ENCODE data around the gene TAS2R38. TPM values are rescaled to one million over a fixed set of nuclear protein-coding genes. Genes with fewer than 3 reads are reported as not detected.
A peak's percentile ranks its signal among the peaks of the same experiment; 100 is the strongest.

TAS2R38 gene
- total and polyA plus RNA-seq, 2 experiments from 2014 or later, result 0.24 TPM; not detected in 1

DNA sequence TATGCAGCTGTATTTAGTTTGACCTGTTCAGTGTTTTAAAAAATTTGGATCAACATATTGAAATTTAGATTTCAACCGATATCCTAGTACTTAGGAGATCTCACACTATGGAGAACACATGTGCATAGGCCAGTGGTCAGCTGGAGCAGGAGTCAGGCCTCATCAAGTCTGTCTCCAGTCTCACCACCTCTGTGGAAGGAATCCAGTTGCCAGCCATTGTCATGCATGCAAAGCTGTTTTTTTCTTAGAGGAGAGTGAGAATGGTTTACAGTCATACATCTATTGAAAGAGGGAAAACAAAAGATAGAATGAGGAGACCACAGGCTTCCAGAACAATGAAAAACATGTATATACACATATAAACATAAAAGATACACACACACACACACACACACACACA is 19.2 kb downstream of the TAS2R38 start:
- H3K27ac Mint-ChIP-seq, result peak overlapping the region; percentile 24
- H3F3A ChIP-seq (replicated peaks; ENCODE audit: low read depth), result no peaks in the 10 kb centered on the region
- no peak overlapping the region for H3K4me3 Mint-ChIP-seq
- peak; percentile 89 for ATAC-seq
- no peaks in the 10 kb centered on the region for H3K36me3 ChIP-seq (ENCODE audit: insufficient read depth)
- no peaks in the 10 kb centered on the region for H3K36me3 Mint-ChIP-seq (ENCODE audit: low read depth)
- H3K27ac ChIP-seq (ENCODE audit: low read depth), result no peak overlapping the region
- no peaks in the 10 kb centered on the region for H3K27me3 ChIP-seq (ENCODE audit: insufficient read depth)
- TF ChIP-seq ZNF114 (CRISPR knock-in tag; IDR thresholded peaks at IDR 0.05) (no peak), JUNB (IDR thresholded peaks at IDR 0.05; ENCODE audit: unreplicated experiment) (no peak), ZNF331 (CRISPR knock-in tag; IDR thresholded peaks at IDR 0.05; ENCODE audit: low read depth) (no peak), EZH2 (IDR thresholded peaks at IDR 0.05; ENCODE audit: low read depth, unreplicated experiment) (no peak), NANOG (IDR thresholded peaks at IDR 0.05; ENCODE audit: borderline replicate concordance) (no peak), EZH2phosphoT487 (IDR thresholded peaks at IDR 0.05; ENCODE audit: unreplicated experiment) (no peak)
- TF ChIP-seq, protein P1, sequence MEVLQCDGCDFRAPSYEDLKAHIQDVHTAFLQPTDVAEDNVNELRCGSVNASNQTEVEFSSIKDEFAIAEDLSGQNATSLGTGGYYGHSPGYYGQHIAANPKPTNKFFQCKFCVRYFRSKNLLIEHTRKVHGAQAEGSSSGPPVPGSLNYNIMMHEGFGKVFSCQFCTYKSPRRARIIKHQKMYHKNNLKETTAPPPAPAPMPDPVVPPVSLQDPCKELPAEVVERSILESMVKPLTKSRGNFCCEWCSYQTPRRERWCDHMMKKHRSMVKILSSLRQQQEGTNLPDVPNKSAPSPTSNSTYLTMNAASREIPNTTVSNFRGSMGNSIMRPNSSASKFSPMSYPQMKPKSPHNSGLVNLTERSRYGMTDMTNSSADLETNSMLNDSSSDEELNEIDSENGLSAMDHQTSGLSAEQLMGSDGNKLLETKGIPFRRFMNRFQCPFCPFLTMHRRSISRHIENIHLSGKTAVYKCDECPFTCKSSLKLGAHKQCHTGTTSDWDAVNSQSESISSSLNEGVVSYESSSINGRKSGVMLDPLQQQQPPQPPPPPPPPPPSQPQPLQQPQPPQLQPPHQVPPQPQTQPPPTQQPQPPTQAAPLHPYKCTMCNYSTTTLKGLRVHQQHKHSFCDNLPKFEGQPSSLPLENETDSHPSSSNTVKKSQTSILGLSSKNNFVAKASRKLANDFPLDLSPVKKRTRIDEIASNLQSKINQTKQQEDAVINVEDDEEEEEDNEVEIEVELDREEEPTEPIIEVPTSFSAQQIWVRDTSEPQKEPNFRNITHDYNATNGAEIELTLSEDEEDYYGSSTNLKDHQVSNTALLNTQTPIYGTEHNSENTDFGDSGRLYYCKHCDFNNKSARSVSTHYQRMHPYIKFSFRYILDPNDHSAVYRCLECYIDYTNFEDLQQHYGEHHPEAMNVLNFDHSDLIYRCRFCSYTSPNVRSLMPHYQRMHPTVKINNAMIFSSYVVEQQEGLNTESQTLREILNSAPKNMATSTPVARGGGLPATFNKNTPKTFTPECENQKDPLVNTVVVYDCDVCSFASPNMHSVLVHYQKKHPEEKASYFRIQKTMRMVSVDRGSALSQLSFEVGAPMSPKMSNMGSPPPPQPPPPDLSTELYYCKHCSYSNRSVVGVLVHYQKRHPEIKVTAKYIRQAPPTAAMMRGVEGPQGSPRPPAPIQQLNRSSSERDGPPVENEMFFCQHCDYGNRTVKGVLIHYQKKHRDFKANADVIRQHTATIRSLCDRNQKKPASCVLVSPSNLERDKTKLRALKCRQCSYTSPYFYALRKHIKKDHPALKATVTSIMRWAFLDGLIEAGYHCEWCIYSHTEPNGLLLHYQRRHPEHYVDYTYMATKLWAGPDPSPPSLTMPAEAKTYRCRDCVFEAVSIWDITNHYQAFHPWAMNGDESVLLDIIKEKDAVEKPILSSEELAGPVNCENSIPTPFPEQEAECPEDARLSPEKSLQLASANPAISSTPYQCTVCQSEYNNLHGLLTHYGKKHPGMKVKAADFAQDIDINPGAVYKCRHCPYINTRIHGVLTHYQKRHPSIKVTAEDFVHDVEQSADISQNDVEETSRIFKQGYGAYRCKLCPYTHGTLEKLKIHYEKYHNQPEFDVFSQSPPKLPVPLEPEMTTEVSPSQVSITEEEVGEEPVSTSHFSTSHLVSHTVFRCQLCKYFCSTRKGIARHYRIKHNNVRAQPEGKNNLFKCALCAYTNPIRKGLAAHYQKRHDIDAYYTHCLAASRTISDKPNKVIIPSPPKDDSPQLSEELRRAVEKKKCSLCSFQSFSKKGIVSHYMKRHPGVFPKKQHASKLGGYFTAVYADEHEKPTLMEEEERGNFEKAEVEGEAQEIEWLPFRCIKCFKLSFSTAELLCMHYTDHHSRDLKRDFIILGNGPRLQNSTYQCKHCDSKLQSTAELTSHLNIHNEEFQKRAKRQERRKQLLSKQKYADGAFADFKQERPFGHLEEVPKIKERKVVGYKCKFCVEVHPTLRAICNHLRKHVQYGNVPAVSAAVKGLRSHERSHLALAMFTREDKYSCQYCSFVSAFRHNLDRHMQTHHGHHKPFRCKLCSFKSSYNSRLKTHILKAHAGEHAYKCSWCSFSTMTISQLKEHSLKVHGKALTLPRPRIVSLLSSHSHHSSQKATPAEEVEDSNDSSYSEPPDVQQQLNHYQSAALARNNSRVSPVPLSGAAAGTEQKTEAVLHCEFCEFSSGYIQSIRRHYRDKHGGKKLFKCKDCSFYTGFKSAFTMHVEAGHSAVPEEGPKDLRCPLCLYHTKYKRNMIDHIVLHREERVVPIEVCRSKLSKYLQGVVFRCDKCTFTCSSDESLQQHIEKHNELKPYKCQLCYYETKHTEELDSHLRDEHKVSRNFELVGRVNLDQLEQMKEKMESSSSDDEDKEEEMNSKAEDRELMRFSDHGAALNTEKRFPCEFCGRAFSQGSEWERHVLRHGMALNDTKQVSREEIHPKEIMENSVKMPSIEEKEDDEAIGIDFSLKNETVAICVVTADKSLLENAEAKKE (CRISPR knock-in tag; IDR thresholded peaks at IDR 0.05), result peak; percentile 81
- TF ChIP-seq, protein P2, sequence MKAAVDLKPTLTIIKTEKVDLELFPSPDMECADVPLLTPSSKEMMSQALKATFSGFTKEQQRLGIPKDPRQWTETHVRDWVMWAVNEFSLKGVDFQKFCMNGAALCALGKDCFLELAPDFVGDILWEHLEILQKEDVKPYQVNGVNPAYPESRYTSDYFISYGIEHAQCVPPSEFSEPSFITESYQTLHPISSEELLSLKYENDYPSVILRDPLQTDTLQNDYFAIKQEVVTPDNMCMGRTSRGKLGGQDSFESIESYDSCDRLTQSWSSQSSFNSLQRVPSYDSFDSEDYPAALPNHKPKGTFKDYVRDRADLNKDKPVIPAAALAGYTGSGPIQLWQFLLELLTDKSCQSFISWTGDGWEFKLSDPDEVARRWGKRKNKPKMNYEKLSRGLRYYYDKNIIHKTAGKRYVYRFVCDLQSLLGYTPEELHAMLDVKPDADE (IDR thresholded peaks at IDR 0.05), result no peak
- H3K79me2 ChIP-seq (replicated peaks; ENCODE audit: insufficient read depth), result no peaks in the 10 kb centered on the region
- H3K4me3 ChIP-seq, result no peak overlapping the region
- no peaks in the 10 kb centered on the region for H3K27me3 Mint-ChIP-seq (ENCODE audit: insufficient read depth, low read depth, poor library complexity)
- peaks cover 4% of the 10 kb centered on the region; the same call in 1 of the 2 replicates for H3K9me2 ChIP-seq (ENCODE audit: insufficient read depth)
- H3K9me3 Mint-ChIP-seq, result no peaks in the 10 kb centered on the region; the same call in 2 of the 3 replicates
- DNase-seq (ENCODE audit: low spot score), result peak; percentile 52
- peak overlapping the region; percentile 24; the same call in 1 of the 2 replicates for H2AFZ ChIP-seq
- 0 out of 2 replicates have a peak, but pooled peaks cover 13% of the 10 kb centered on the region for H3K4me1 ChIP-seq (ENCODE audit: insufficient read depth)
- H3K4me2 ChIP-seq, result no peak overlapping the region
- H3K4me1 Mint-ChIP-seq, result peaks cover 9% of the 10 kb centered on the region
- H4K20me1 ChIP-seq (replicated peaks; ENCODE audit: insufficient read depth), result no peaks in the 10 kb centered on the region
